Activated CD8-positive, alpha-beta memory T cell treated with anti-CD3 and anti-CD28 coated beads for 36 hours (primary cell): ENCODE measurements around the gene FOXP2. TPM values are rescaled to one million over a fixed set of nuclear protein-coding genes. Genes with fewer than 3 reads are reported as not detected.
"Not testable (repeated sequence)": the region's sequence is repeated elsewhere in the genome, so short reads cannot be mapped to it uniquely, and the experiment has no call there.

Experiments used
- CTCF ChIA-PET: fragments of 350-600 bp; sonication (Branson Sonifier 250); formaldehyde crosslinking; loops from one replicate; lab custom pipeline; 2021; ENCODE audit warnings: antibody characterized with exemption; lab: Charles Lee
- POLR2A ChIA-PET: fragments of 350-600 bp; sonication (Branson Sonifier 250); formaldehyde crosslinking; loops from one replicate; lab custom pipeline; 2021; ENCODE audit warnings: antibody characterized with exemption; lab: Charles Lee
- total RNA-seq, 2 experiments: library from RNA; stranded (reverse); gene quantifications; one replicate each; pipeline ENCODE4 v1.2.3, GENCODE V29; 2021

FOXP2 gene
- total RNA-seq, 2 experiments from 2014 or later, result not detected

GRCh38 chr7:114419441-114420272, 5.0 kb downstream of the FOXP2 start:
- ChIA-PET CTCF (interaction anchor here (0.6 kb wide), 1 partner anchor 339 kb away, joined by 3 read pairs; no protein-coding TSS in a partner anchor), POLR2A (no interaction called here)

GRCh38 chr7:114422507-114423501, 8.2 kb downstream of the FOXP2 start:
- ChIA-PET POLR2A (no interaction called here), CTCF (no interaction called here)

GRCh38 chr7:114426382-114426781, 11.8 kb downstream of the FOXP2 start:
- ChIA-PET CTCF (no interaction called here), POLR2A (no interaction called here)

GRCh38 chr7:114426824-114427223, 12.2 kb downstream of the FOXP2 start:
- ChIA-PET CTCF (no interaction called here), POLR2A (no interaction called here)

- ChIA-PET POLR2A (no interaction called here), CTCF (no interaction called here)
Measured at GRCh38 chr7:114428211-114428610, 13.6 kb downstream of the FOXP2 start.

GRCh38 chr7:114431189-114431588, 16.6 kb downstream of the FOXP2 start:
- POLR2A ChIA-PET, result interaction anchor here (0.6 kb wide), 1 partner anchor 338 kb away, joined by 3 read pairs; no protein-coding TSS in a partner anchor
- CTCF ChIA-PET, result no interaction called here

GRCh38 chr7:114432061-114432460, 17.4 kb downstream of the FOXP2 start:
- ChIA-PET CTCF (no interaction called here), POLR2A (interaction anchor here (0.6 kb wide), 1 partner anchor 337 kb away, joined by 3 read pairs; no protein-coding TSS in a partner anchor)

- CTCF ChIA-PET, result no interaction called here
- POLR2A ChIA-PET, result no interaction called here
Measured at GRCh38 chr7:114432703-114433102, 18.1 kb downstream of the FOXP2 start.

GRCh38 chr7:114439581-114439980, 25.0 kb downstream of the FOXP2 start:
- ChIA-PET CTCF (no interaction called here), POLR2A (interaction anchor here (0.6 kb wide), 1 partner anchor 394 kb away, joined by 3 read pairs; no protein-coding TSS in a partner anchor)

- CTCF ChIA-PET, POLR2A ChIA-PET: not testable (repeated sequence)
Measured at GRCh38 chr7:114440927-114441326, 26.3 kb downstream of the FOXP2 start.

- ChIA-PET POLR2A (no interaction called here), CTCF (no interaction called here)
Measured at GRCh38 chr7:114444196-114444595, 29.6 kb downstream of the FOXP2 start.

GRCh38 chr7:114450431-114450830, 35.8 kb downstream of the FOXP2 start:
- ChIA-PET POLR2A (no interaction called here), CTCF (no interaction called here)

- ChIA-PET POLR2A (no interaction called here), CTCF (no interaction called here)
Measured at GRCh38 chr7:114459574-114459973, 45.0 kb downstream of the FOXP2 start.

- POLR2A ChIA-PET, result no interaction called here
- CTCF ChIA-PET, result no interaction called here
Measured at GRCh38 chr7:114460021-114460420, 45.4 kb downstream of the FOXP2 start.

- POLR2A ChIA-PET, result no interaction called here
Measured at GRCh38 chr7:114466917-114467316, 52.3 kb downstream of the FOXP2 start.

GRCh38 chr7:114468844-114469243, 54.2 kb downstream of the FOXP2 start:
- ChIA-PET POLR2A (interaction anchor here (0.6 kb wide), 1 partner anchor 454 kb away, joined by 3 read pairs; no protein-coding TSS in a partner anchor), CTCF (no interaction called here)

More at GRCh38 chr7:114466917-114467316, 52.3 kb downstream of the FOXP2 start:
- CTCF ChIA-PET, result no interaction called here

GRCh38 chr7:114472896-114473512, 58.4 kb downstream of the FOXP2 start:
- ChIA-PET CTCF (no interaction called here), POLR2A (interaction anchor here (0.7 kb wide), 1 partner anchor 591 kb away, joined by 5 read pairs; no protein-coding TSS in a partner anchor)

GRCh38 chr7:114478384-114478783, 63.8 kb downstream of the FOXP2 start:
- CTCF ChIA-PET, result no interaction called here
- POLR2A ChIA-PET, result no interaction called here

- CTCF ChIA-PET, result no interaction called here
- POLR2A ChIA-PET, result no interaction called here
Measured at GRCh38 chr7:114481999-114482398, 67.4 kb downstream of the FOXP2 start.
